ENCODE measurements around the gene FGF12.
A peak's percentile ranks its signal among the peaks of the same experiment; 100 is the strongest.

Gene FGF12

DNA sequence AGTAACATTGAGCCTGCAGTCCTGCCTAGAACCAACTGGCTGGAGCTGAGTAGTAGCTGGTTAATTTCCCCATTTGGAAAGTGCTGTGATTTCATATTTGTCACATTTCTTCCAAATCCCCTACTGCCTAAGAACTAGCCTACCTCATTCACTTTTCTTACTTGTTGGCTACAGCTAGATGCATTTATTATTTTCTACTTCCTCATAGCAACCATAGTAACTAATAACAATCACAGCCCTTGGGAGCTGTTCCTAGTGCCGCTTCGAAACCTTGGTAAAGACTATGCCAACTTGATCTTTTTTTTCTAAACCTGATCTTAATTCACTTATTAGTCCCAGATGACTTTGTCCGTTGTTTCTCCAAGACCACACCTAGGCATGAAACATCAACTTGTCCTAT, 240.3 kb downstream of the FGF12 start:
- no peak for DNase-seq

DNA sequence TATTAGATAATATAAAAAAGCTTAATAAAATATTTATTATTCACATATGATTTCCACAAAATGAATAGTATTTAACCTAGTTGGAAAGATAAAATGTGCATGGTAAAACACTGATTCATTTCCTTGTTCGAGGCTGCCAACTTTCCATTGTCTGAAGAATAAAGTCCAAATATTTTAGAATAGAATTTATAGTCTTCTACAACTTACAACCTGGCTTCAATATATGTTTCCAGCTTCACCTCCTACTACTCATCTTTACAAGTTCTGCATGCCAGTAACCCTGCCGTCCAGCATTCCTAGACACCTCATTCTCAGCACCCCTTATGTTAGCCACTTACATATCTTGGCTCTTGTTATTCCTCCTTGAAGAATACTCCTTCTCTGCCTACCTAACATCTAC, 244.5 kb downstream of the FGF12 start:
- no peak for DNase-seq

DNA sequence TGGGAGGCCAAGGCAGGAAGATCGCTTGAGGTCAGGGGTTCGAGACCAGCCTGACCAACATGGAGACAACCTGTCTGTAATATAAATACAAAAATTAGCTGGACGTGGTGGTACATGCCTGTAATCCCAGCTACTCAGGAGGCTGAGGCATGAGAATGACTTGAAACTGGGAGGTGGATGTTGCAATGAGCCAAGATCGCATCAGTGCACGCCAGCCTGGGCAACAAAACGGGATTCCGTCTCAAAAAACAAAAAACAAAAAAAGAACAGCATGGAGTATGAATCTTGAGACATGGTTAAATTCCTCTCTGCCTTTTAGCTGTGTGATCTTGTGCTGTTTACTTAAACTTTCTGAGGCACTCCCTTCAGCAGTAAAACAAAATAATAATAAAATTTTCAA, 244.9 kb downstream of the FGF12 start:
- DNase-seq = no peak

GRCh38 chr3:192481638-192482037, 245.7 kb downstream of the FGF12 start:
- DNase-seq = no peak

DNA sequence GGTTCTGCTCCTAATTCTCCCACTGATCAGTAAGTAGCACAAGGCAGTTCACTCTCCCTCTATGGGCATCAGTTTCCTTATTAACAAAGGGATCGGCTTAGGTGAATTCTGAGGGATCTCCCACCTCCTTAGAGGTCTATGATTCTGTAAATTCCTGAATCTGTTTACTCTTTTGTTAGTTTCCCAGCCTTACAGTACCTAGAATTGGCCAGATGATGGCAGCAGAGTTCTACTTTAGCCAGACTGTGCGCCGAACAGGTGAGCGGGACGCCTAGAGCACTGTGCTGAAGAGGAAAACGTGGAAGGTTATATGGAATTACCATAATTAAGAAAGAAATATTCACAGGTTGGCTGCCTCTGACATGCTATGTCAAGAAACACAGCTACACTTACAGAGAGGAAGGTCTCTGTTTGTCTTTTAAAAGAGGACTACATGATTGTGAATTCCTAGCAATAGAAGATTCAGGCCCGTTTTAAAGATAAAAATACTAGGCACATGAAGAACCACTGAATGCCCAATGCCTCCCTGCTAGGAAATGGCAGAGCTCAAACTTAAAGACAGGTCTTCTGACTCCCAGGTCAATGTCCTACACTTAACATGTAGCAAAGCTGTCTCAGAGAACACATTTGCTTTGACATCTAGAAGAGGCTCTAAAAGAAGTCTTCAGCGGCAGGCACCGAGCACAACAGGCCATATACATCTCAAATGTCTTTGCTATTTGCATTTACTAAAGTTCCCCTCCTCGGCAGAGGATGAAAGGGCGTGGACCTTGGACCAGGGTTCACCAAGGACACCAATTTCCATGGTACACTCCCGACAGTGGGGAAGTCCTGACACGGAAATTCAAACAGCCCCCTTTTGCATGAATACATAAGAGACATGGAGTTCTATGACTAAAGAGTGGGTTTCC, 259.9 kb downstream of the FGF12 start:
- peak; percentile 54 for DNase-seq

DNA sequence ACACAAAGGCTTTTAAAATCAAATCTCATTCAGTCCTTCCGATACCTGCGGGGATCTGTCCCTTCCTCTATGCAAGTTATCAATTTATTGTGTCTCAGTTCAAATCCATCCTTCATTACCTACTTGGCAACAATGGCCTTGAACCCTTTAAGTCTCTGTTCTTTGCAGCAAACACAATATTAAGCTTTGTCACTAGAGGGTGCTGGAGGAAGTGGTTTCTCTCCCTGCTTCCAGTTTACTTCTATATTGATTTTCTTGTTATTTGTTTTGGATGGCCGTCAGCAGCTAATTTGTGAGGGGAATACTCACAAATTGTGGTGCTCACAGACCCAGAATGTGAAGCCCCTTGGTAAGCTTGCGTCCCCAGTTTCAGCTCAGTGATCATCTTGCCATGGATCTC, 278.3 kb downstream of the FGF12 start:
- DNase-seq = no peak

DNA sequence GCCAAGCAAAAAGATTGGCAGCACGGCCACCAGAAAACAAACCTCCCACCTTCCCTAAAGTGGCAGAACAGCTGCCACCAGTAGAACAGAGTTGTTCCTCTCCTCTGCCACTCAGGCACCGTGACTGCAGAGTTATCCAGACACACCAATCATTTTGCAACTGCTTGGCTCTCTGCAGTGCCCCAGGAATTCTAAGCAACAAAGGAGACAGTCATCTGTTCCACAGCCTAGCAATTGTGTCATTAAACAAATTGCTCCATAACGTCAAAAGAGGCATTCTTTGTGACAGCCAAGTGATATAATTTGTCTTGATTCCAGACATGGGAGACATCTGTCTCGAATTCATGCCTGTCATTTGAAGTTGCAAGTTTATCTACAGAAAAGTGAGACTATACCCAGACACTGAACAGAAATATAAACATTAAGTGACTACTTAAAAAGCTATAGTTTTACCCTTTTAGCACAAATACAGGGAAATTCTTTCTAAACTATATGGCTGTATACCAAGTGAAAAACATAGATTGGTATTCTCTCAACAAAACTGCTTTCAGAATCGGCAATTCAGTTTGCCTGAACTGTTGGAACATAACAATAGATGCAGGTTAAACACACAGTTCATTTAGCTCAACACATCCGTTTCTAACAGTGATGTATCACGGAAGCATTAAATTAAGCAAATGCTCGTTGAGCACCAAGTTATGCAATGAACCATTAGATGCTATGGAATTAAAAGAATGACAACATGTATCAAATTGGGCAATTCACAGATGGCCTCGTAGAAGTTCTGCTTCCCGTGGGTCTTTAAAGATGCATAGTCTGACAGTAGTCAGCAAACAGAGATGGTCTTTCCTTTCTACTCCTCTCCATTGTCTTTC, 281.3 kb downstream of the FGF12 start:
- no peak for DNase-seq

DNA sequence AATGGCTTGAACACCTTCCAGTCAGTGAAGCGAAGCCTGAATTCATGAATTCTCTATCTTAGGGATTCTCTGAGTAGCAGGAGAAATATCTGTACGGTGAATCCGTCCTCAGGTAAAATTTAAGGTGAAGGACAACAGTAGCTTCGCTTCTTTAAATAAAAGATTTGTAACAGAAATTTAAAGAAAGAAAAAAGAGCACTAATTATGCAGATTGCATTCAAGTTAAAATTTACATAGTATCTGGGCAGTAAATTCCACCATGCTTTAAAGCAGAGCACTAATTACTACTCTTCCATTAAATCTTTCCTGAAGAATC, 282.6 kb downstream of the FGF12 start:
- no peak for DNase-seq

GRCh38 chr3:192444096-192444790, 283.1 kb downstream of the FGF12 start:
- DNase-seq = peak; percentile 23

DNA sequence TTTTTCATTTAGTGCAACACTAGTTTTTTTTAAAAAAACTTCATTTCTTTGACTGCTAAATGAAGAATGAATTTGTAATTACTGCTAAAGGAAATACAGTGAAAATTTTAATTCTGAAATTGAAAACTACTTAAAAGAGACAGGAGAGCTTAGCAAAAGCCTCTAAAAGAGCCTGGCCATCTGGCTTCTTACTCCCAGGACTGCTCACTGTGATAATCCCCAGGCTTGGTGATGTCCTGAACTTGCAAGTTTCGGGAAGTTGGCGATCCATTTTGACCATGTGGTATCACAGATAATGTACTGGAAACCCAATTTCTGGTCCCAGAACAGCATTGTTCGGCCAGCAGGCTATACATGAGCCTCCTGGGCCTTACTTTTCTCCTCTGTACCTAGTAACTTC, 292.1 kb downstream of the FGF12 start:
- no peak for DNase-seq

DNA sequence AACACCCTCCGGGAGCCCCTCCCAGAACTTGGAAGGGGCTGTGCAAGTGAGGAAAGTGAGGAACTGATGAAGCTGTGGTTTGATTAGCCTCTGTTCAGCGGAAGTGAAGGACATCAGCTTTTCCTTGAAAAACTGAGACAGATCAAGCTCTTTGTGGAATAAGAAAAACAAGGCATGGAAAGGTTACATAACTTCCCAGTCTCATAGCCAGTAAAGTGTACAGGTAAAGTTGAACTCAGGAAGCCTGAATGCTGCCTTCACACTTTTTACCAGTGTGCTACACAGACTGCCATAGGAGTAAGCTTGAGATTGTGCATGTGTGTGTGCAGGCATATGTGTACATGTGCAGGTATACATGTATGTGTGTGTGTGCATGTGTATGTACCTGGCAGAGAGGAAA, 293.2 kb downstream of the FGF12 start:
- no peak for DNase-seq

DNA sequence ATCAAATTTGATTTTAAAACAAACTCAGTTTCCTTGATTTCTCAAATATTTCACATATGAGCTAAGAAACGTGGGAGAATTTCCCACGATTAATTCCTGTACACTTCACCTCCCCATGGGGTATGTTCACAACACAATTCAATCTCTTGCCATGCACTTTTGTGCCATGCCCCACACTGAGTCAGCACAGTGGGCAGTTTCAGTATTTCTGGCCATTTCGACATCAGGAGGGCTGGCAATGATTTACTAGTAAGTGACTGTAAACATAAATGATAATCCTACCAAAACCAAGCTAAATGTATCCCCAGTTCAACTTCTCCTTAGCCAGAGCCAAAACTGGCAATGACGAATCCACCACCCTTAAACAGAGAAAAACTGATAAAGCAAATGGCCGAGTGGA, 293.6 kb downstream of the FGF12 start:
- DNase-seq = no peak

DNA sequence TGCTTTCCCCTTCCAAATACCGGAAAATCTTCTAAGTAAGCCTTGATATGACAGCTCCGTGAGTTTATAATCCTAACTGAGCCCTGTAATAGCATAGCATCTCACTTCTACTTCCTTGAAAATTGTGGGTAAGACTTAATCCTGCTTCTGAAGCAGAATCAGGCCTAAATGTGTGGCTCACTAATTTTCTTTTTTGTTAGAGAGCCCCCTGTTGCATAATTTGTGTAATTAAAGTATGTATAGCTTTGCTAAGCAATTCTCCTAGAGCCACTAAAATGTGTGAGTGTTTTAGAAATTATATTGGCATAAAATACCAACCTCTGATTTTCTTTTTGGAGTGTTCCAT, 304.4 kb downstream of the FGF12 start:
- DNase-seq = no peak

- DNase-seq = no peak
Observed at GRCh38 chr3:192422321-192422996, 304.9 kb downstream of the FGF12 start.

GRCh38 chr3:192419312-192419711, 308.0 kb downstream of the FGF12 start:
- no peak for DNase-seq

DNA sequence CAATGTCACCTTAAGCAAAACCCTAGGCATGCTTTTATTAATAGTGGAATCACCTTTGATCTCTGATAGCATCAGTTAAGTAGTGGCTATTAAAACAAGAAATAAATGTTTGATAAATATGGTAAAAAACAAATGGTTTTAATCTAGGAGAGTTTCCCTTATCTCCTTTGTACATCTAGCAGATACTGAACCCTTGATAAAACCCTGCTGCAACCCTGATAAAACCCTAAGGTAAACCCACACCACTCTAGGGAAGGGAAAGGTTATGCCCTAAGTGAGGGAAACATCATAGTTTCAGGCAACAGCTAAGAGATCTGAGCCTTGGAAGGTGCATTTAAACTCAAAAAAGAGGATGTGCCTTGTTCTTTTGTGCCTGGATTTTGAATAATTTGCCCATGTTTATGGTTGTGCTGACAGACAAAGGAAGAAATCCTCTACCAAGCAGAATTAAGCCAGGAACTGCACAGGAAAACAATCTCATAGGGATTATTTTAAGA, 309.7 kb downstream of the FGF12 start:
- no peak for DNase-seq

- no peak for DNase-seq
Observed at GRCh38 chr3:192417017-192417416, 310.3 kb downstream of the FGF12 start.

DNA sequence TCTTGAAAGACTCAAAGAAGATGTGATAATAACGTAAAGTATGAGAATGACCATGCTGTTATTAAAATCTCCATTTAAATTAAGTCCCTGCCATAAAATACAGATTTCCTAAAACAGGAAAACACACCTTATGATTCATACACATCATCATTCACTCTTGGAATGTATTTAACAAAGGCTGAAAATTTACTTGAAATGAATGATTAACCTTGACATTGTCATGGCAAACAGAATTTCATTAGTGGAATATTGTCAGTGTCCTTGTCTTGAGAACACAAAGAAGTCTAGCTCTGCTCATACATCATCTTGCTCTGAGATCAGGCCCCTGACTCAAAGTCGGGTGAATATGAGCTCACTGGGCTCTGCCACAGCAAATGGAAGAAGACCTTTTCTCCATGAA, 313.9 kb downstream of the FGF12 start:
- DNase-seq = no peak

GRCh38 chr3:192410684-192410960, 316.7 kb downstream of the FGF12 start:
- DNase-seq = no peak

- DNase-seq = no peak
Observed at GRCh38 chr3:192409838-192410683, 317.3 kb downstream of the FGF12 start.

GRCh38 chr3:192409201-192409837, 318.0 kb downstream of the FGF12 start:
- no peak for DNase-seq
